Left ventricle myocardium inferior (tissue), 1 donor: ENCODE results near the gene SMG7. TPM values are rescaled to one million over a fixed set of nuclear protein-coding genes. Genes with fewer than 3 reads are reported as not detected.

Source experiments
- DNase-seq: peaks from one replicate; pipeline ENCODE4 v3.0.0-alpha.2; 2020
- H3K27ac ChIP-seq: fragments of 200-600 bp; replicated peaks from 2 replicates; pipeline ENCODE4 v1.8.0; 2021
- H3K27me3 ChIP-seq: fragments of 200-600 bp; 2 replicates; pipeline ENCODE4 v1.8.0; 2021; ENCODE audit warnings: low read depth
- H3K36me3 ChIP-seq: fragments of 200-600 bp; 2 replicates; pipeline ENCODE4 v1.8.0; 2021
- H3K4me1 ChIP-seq: fragments of 200-600 bp; 2 replicates; pipeline ENCODE4 v1.8.0; 2021
- H3K4me3 ChIP-seq: fragments of 200-600 bp; 2 replicates; pipeline ENCODE4 v1.8.0; 2021; ENCODE audit warnings: mild to moderate bottlenecking, moderate library complexity
- H3K9me3 ChIP-seq: fragments of 200-600 bp; replicated peaks from 2 replicates; pipeline ENCODE4 v1.8.0; 2021
- CTCF ChIP-seq: fragments of 200-600 bp; IDR thresholded peaks from 2 replicates; pipeline ENCODE4 v1.8.0; 2021; ENCODE audit warnings: antibody characterized with exemption, mild to moderate bottlenecking, borderline replicate concordance
- intact Hi-C: fragments of 100-400 bp; cut with micrococcal nuclease; formaldehyde crosslinking; loops from one replicate; pipeline ENCODE4 v1.11.0; 2022
- total RNA-seq: library from RNA; stranded (reverse); fragmentation: NEBNext Ultra II Directional; extraction: Animal tissue kit (Norgen Biotek cat#: 25700); gene quantifications from one replicate; pipeline ENCODE4 v1.2.1, GENCODE V29; 2021
- donor health status: DM: no; HTN: yes; CAD: no; lungs with severe emphysema.

Gene SMG7
- total RNA-seq, 1 donor from 2014 or later = 41.6 TPM

- intact Hi-C loops = no loop called here
- H3K4me1 ChIP-seq = peaks cover 16% of the 10 kb centered on the region
- peaks cover 57% of the 10 kb centered on the region for H3K36me3 ChIP-seq
- H3K9me3 ChIP-seq = no peaks in the 10 kb centered on the region
- DNase-seq = no peak
- no peak overlapping the region for H3K27ac ChIP-seq
- TF ChIP-seq CTCF = no peak
- no peak overlapping the region for H3K4me3 ChIP-seq
- H3K27me3 ChIP-seq = no peaks in the 10 kb centered on the region
Measured at GRCh38 chr1:183522104-183522503, 49.8 kb downstream of the SMG7 start.

- TF ChIP-seq CTCF = no peak
- Histone ChIP-seq H3K27ac (no peak overlapping the region), H3K27me3 (no peaks in the 10 kb centered on the region), H3K4me3 (no peak overlapping the region), H3K9me3 (no peaks in the 10 kb centered on the region), H3K36me3 (peaks cover 74% of the 10 kb centered on the region), H3K4me1 (no peaks in the 10 kb centered on the region)
- intact Hi-C loops = no loop called here
- no peak for DNase-seq
Measured at GRCh38 chr1:183528577-183528976, 56.3 kb downstream of the SMG7 start.

- Histone ChIP-seq H3K4me3 (no peak overlapping the region), H3K4me1 (no peaks in the 10 kb centered on the region), H3K9me3 (no peaks in the 10 kb centered on the region), H3K27ac (no peak overlapping the region), H3K27me3 (no peaks in the 10 kb centered on the region), H3K36me3 (peaks cover 86% of the 10 kb centered on the region)
- no peak for TF ChIP-seq CTCF
- DNase-seq = no peak
- intact Hi-C loops = no loop called here
Measured at GRCh38 chr1:183533617-183534174, 61.4 kb downstream of the SMG7 start.

- intact Hi-C loops = no loop called here
- Histone ChIP-seq H3K9me3 (no peaks in the 10 kb centered on the region), H3K4me1 (no peaks in the 10 kb centered on the region), H3K27ac (no peak overlapping the region), H3K4me3 (no peak overlapping the region), H3K36me3 (peaks cover 93% of the 10 kb centered on the region), H3K27me3 (no peaks in the 10 kb centered on the region)
- no peak for TF ChIP-seq CTCF
- no peak for DNase-seq
Measured at GRCh38 chr1:183537405-183537804, 65.1 kb downstream of the SMG7 start.

GRCh38 chr1:183543619-183544204 lies 71.4 kb downstream of the SMG7 start:
- Histone ChIP-seq H3K36me3 (peaks cover 83% of the 10 kb centered on the region), H3K4me3 (no peak overlapping the region), H3K4me1 (peaks cover 33% of the 10 kb centered on the region), H3K27ac (peak overlapping the region; percentile 55), H3K9me3 (no peaks in the 10 kb centered on the region), H3K27me3 (no peaks in the 10 kb centered on the region)
- no peak for DNase-seq
- intact Hi-C loops = no loop called here
- peak; percentile 77 for TF ChIP-seq CTCF
